GM12874 (cell line): Measurements from ENCODE around the gene HDAC7.

Source experiments
- TF ChIP-seq, protein P1 (sequence below): IDR thresholded peaks from 2 replicates; pipeline ENCODE4 v1.5.1; 2011; ENCODE audit warnings: low read depth, mild to moderate bottlenecking, control low read depth, low read length, moderate library complexity; ENCODE audit not compliant: insufficient read depth

HDAC7 gene

DNA sequence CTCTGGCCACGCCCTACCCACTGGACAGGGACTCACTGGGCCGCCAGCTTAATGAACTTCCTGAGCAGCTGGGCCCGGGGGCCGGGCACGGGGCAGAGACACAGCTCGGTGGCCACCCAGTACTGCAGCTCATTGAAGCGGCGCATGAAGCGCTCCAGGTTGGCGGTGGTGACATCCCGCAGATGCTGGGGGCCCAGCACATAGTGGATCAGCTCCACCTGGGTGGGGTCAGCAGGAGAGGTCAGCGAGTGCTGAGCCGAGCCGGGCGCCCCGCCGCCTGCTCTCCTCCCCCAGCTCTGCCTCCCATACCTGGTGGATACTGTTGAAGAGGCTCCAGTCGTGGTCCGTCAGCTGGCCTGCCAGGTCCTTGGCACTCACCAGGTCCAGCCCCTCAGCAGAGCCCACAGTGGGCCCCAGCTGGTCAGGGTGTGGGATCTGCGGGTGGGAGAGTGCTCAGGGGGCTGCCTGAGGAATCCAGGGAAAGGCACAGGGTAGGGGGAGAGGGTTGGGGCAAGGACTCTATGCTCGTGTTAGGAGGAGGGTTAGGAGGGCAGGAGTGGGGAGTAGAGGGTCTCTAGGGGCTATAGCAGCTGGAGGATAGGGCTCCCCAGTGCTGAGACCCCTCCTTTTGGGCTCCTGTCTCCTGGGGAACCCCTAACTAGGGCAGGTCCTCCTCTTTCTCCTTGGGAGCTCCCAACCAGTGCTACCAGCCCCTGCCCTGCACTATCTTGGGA is 78.9 kb downstream of the HDAC7 start:
- TF ChIP-seq, protein P1, sequence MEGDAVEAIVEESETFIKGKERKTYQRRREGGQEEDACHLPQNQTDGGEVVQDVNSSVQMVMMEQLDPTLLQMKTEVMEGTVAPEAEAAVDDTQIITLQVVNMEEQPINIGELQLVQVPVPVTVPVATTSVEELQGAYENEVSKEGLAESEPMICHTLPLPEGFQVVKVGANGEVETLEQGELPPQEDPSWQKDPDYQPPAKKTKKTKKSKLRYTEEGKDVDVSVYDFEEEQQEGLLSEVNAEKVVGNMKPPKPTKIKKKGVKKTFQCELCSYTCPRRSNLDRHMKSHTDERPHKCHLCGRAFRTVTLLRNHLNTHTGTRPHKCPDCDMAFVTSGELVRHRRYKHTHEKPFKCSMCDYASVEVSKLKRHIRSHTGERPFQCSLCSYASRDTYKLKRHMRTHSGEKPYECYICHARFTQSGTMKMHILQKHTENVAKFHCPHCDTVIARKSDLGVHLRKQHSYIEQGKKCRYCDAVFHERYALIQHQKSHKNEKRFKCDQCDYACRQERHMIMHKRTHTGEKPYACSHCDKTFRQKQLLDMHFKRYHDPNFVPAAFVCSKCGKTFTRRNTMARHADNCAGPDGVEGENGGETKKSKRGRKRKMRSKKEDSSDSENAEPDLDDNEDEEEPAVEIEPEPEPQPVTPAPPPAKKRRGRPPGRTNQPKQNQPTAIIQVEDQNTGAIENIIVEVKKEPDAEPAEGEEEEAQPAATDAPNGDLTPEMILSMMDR: no peak; the same call in 1 of the 2 replicates

DNA sequence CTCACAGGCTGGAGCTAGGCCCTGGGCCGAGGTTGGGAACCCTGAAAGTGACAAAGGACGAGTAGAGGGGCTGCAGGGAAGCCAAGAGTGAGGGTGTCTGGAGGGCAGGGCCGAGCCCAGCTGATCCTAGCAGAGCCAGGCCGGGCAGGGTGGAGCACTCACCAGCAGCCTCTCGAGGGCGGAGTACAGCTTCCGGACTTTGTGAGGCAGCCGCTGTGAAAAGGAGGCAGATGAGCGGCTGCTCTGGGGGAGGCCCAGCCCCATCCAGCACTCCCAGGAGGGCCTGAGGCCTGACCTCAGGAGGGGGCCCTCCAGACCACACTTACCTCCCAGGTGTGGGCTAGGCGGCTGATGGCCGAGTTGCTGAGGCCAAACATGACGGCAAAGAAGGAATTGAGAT is 79.7 kb downstream of the HDAC7 start:
- TF ChIP-seq, protein P1: no peak

DNA sequence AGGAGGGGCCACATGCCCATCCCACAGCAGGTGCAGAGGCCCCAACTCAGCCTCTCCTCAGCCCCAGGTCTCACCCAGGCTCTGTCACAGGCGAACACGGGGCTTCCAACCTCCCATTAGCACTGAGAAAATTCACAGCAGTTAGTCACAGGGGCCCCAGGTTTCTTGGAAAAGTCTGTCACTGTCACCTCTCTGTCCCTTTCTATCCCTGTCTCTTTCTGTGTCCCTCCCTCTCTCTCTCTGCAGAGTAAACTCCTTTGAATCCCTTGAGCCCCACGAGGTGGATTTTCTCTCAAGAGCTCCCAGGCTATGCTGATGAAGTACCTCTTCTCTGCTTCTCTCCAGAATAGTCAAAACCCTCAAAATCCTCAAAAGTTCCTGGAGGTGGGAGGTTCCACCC is 80.4 kb downstream of the HDAC7 start:
- TF ChIP-seq, protein P1: no peak

DNA sequence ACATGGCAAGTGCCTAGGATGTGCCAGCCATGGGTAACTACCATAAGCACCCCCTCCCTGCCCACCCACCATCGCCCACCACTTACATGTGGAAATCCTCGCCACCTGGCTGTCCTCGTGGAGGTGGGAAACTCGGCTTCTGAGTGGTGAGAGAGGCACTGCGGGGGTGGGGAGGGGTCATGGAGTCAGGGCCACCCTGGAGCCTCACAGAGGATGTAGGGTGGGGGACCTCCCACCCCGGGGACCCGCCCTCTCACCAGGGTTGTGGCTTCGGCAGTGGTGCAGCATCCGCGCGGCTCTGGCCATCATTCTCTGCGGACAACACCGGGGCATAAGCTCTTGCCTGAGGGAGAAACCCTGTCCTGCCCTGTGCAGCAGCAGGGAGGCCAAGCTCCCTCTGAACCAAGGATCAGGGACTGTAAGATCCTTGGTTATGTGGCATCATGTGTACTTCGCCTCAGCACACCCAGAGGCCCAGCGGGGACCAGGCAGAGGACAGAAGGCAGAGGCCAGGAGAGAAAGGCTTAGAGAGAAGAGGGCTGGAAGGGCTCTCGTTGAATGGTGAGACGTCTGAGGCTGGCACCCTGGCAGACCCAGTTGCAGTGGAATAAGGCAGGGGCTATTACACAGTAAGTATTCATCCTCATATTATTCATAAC is 81.6 kb downstream of the HDAC7 start:
- TF ChIP-seq, protein P1: no peak

DNA sequence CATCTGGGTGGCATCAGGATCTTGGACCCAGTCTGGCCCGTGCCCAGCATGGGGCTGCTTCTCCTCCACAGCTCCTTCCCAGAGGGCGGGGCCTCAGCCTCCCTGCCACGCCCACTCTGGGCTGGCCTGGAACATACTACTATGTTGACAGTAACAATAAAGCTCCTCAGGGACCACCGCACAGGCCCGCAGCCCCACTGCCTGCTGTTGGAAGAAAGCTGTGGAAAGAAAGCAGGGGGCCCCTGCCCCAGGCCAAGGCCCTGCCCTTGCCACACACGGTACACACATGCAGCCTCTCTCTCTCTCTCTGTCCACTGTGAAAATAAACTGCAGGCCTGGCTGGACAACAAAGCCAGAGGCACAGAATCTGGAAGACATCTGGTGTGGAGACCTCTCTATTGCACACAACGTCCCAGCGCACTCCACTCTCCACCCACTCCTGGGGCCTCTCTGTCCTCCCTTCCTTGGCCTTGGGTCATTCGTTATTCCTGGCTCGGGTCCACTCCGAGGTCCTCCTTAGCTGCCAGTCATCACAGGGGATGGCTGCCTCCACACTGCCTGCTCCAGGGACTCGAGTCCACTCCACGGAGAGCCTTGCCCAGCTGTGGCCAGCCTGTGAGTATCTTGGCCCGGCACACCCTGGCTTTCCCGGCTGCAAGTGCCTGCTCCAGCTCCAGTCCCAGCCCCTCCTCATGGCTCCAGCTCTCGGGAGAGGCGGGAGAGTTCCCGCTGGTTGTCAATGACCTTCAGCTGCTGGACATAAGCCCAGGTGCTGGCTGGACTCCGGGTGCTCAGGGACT is 82.6 kb downstream of the HDAC7 start:
- TF ChIP-seq, protein P1: no peak

DNA sequence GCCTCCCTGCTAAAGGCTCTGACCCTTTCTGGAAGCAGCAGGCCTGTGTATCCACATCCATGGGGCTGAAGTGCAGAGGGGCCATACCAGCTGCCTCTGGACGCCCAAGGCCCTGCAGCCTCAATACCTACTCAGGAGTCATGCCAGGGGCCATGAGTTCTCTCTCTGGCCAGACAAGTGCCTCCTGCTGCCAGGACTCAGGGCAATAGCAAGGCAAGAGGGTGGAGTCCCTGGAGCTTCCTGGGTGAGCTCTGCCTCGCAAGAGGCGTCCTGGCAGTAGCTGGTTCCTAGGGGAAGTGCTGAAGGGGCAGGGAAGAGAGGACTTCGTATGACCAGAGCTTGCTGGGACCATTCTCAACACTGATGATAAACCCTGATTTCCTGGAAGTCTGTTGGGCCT is 83.5 kb downstream of the HDAC7 start:
- TF ChIP-seq, protein P1: no peak

DNA sequence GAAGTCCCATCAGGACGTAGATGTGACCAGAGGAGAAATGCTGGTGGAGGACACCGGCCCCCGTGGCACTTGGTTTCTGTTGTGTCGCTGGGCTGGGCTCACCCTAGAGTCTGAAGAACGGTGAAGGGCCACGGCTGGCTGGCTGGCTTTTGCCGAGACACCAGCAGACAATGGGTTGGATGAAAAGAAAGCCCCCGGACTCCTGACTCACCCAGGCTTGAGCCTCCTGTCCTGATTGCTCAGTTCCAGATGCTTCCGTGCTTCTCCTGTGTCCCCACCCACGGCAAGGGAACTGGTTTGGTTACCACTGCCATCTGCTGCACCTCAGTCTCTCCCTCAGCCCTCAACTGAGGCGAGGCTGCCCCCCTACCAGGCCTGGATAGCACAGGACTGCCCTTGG is 84.1 kb downstream of the HDAC7 start:
- TF ChIP-seq, protein P1: no peak
